ENCODE results near the gene RAMACL. TPM values are rescaled to one million over a fixed set of nuclear protein-coding genes. Genes with fewer than 3 reads are reported as not detected.

Gene RAMACL
- total RNA-seq, 1 donor from 2014 or later = 1.2 TPM

- Histone ChIP-seq H3K27me3 (ENCODE audit: insufficient read depth, low read length) (no peaks in the 10 kb centered on the region), H3K4me2 (ENCODE audit: low read length) (no peak overlapping the region), H3K27ac (ENCODE audit: low read depth, low read length) (no peak overlapping the region), H3K4me1 (ENCODE audit: insufficient read depth, low read length) (no peaks in the 10 kb centered on the region), H3K9ac (ENCODE audit: low read length) (no peak overlapping the region), H3K9me3 (ENCODE audit: insufficient read depth, low read depth, low read length) (no peaks in the 10 kb centered on the region), H3K36me3 (ENCODE audit: insufficient read depth, low read length) (no peaks in the 10 kb centered on the region), H3K79me2 (ENCODE audit: insufficient read depth, low read length) (peaks cover 34% of the 10 kb centered on the region), H3K4me3 (ENCODE audit: insufficient read depth, low read depth, low read length) (no peak overlapping the region), H2AFZ (ENCODE audit: low read depth, low read length) (no peak overlapping the region), H4K20me1 (ENCODE audit: insufficient read depth, low read length) (no peaks in the 10 kb centered on the region)
- H3K36me3 Mint-ChIP-seq (ENCODE audit: low read depth, unreplicated experiment) = peaks cover 12% of the 10 kb centered on the region
- no peak overlapping the region for H3K27ac Mint-ChIP-seq (ENCODE audit: unreplicated experiment)
- H3K9me3 Mint-ChIP-seq (ENCODE audit: unreplicated experiment) = peaks cover 5% of the 10 kb centered on the region
- no peak overlapping the region for H3K4me3 Mint-ChIP-seq (ENCODE audit: unreplicated experiment)
- no peak for FAIRE-seq
- no peak for DNase-seq (ENCODE audit: low read depth)
- TF ChIP-seq CTCF (IDR thresholded peaks at IDR 0.05; ENCODE audit: insufficient read depth, low read depth, low read length) = no peak
- TF ChIP-seq EZH2 (IDR thresholded peaks at IDR 0.05; ENCODE audit: insufficient read depth, low read length) = no peak
- H3K4me1 Mint-ChIP-seq (ENCODE audit: low read depth, unreplicated experiment) = peaks cover 22% of the 10 kb centered on the region
- no peaks in the 10 kb centered on the region for H3K27me3 Mint-ChIP-seq (ENCODE audit: low read depth, unreplicated experiment)
These were observed 5.4 kb downstream of the RAMACL start for GRCh38 chr6:166581091-166581511.

- Histone ChIP-seq H3K4me1 (ENCODE audit: insufficient read depth, low read length) (no peaks in the 10 kb centered on the region), H3K4me2 (ENCODE audit: low read length) (no peak overlapping the region), H3K9me3 (ENCODE audit: insufficient read depth, low read depth, low read length) (no peaks in the 10 kb centered on the region), H3K36me3 (ENCODE audit: insufficient read depth, low read length) (no peaks in the 10 kb centered on the region), H3K4me3 (ENCODE audit: insufficient read depth, low read depth, low read length) (no peak overlapping the region), H3K27me3 (ENCODE audit: insufficient read depth, low read length) (no peaks in the 10 kb centered on the region), H3K79me2 (ENCODE audit: insufficient read depth, low read length) (peaks cover 34% of the 10 kb centered on the region), H2AFZ (ENCODE audit: low read depth, low read length) (no peak overlapping the region), H3K27ac (ENCODE audit: low read depth, low read length) (no peak overlapping the region), H3K9ac (ENCODE audit: low read length) (no peak overlapping the region), H4K20me1 (ENCODE audit: insufficient read depth, low read length) (no peaks in the 10 kb centered on the region)
- FAIRE-seq (no peak), DNase-seq (ENCODE audit: low read depth) (peak; percentile 39)
- H3K4me3 Mint-ChIP-seq (ENCODE audit: unreplicated experiment) = no peak overlapping the region
- peak overlapping the region; percentile 58 for H3K27ac Mint-ChIP-seq (ENCODE audit: unreplicated experiment)
- TF ChIP-seq CTCF (IDR thresholded peaks at IDR 0.05; ENCODE audit: insufficient read depth, low read depth, low read length) (no peak), EZH2 (IDR thresholded peaks at IDR 0.05; ENCODE audit: insufficient read depth, low read length) (no peak)
- peaks cover 22% of the 10 kb centered on the region for H3K4me1 Mint-ChIP-seq (ENCODE audit: low read depth, unreplicated experiment)
- no peaks in the 10 kb centered on the region for H3K27me3 Mint-ChIP-seq (ENCODE audit: low read depth, unreplicated experiment)
- H3K9me3 Mint-ChIP-seq (ENCODE audit: unreplicated experiment) = peaks cover 6% of the 10 kb centered on the region
- peaks cover 12% of the 10 kb centered on the region for H3K36me3 Mint-ChIP-seq (ENCODE audit: low read depth, unreplicated experiment)
These were observed 6.1 kb downstream of the RAMACL start for GRCh38 chr6:166580076-166581050.

All from astrocyte (in vitro differentiated cells and primary cell).